Panc1 (cell line): ENCODE measurements around the gene RASD2. TPM values are rescaled to one million over a fixed set of nuclear protein-coding genes. Genes with fewer than 3 reads are reported as not detected.

Source experiments
- ATAC-seq: fragments of 200-7000 bp; cut with Tn5 transposase; 2 replicates; pipeline ENCODE4 v1.9.1; 2020; ENCODE audit warnings: mild to moderate bottlenecking, moderate library complexity
- BruUV-seq: library from RNA; stranded (reverse); fragments of 400-500 nt; replicated peaks from 2 replicates; lab custom pipeline; 2021; lab: Mats Ljungman, UMichigan
- CTCF ChIA-PET: fragments of 300-600 bp; sonication (Branson Sonifier 250); formaldehyde crosslinking; loops from one replicate; lab custom pipeline; 2022; ENCODE audit warnings: antibody characterized with exemption; lab: Charles Lee
- POLR2A ChIA-PET: fragments of 300-600 bp; sonication (Branson Sonifier 250); formaldehyde crosslinking; loops from one replicate; lab custom pipeline; 2022; ENCODE audit warnings: antibody characterized with exemption; lab: Charles Lee
- DNase-seq: peaks from one replicate; pipeline ENCODE4 v3.0.0-alpha.2; 2010; ENCODE audit warnings: low read depth, low spot score
- H3K27ac ChIP-seq: 2 replicates; pipeline ENCODE4 v1.5.1; 2011; ENCODE audit warnings: mild to moderate bottlenecking, low read length, inconsistent platforms
- H3K27me3 ChIP-seq: fragments of 200-500 bp; sonication (Bioruptor generic); 2 replicates; pipeline ENCODE4 v1.6.0; 2014; ENCODE audit warnings: low read length, inconsistent platforms; ENCODE audit not compliant: control insufficient read depth, insufficient read depth
- H3K36me3 ChIP-seq: fragments of 200-500 bp; sonication (Bioruptor generic); 2 replicates; pipeline ENCODE4 v1.5.1; 2014; ENCODE audit warnings: inconsistent platforms, mild to moderate bottlenecking, low read length, moderate library complexity; ENCODE audit not compliant: control insufficient read depth, insufficient read depth
- H3K4me1 ChIP-seq: 2 replicates; pipeline ENCODE4 v1.5.1; 2011; ENCODE audit warnings: inconsistent platforms, mild to moderate bottlenecking, low read length, moderate library complexity; ENCODE audit not compliant: control insufficient read depth, insufficient read depth
- H3K4me3 ChIP-seq, 2 experiments: 2 replicates each; pipeline ENCODE4 v1.5.1; 2011 to 2012; ENCODE audit warnings: low read depth in 2 of 2, low read length in 2 of 2, mild to moderate bottlenecking in 2 of 2, inconsistent platforms in 1 of 2, moderate library complexity in 1 of 2
- H3K9me3 ChIP-seq: fragments of 200-500 bp; sonication (Bioruptor generic); 2 replicates; pipeline ENCODE4 v1.5.1; 2014; ENCODE audit warnings: low read depth, mild to moderate bottlenecking, inconsistent platforms, low read length, moderate library complexity; ENCODE audit not compliant: control insufficient read depth, insufficient read depth
- POLR2AphosphoS5 ChIP-seq: IDR thresholded peaks from 2 replicates; pipeline ENCODE4 v1.6.1; 2012; ENCODE audit warnings: mild to moderate bottlenecking, low read depth, low read length, moderate library complexity
- SIN3A ChIP-seq: IDR thresholded peaks from 2 replicates; pipeline ENCODE4 v1.6.1; 2012; ENCODE audit warnings: low read depth, mild to moderate bottlenecking, low read length, moderate library complexity, borderline replicate concordance; ENCODE audit not compliant: insufficient read depth
- TCF7L2 ChIP-seq: IDR thresholded peaks from 2 replicates; pipeline ENCODE4 v1.6.1; 2011; ENCODE audit warnings: mild to moderate bottlenecking, low read depth, low read length, inconsistent platforms
- in situ Hi-C: cut with HindIII; loops from 2 replicates; pipeline ENCODE4 v1.10.0; 2016; ENCODE audit warnings: low sequenced_read_pairs, low pct_unique_long_range_greater_than_20kb
- intact Hi-C: fragments of 100-400 bp; cut with micrococcal nuclease; formaldehyde crosslinking; loops from one replicate; pipeline ENCODE4 v1.10.0; 2022; ENCODE audit not compliant: unreplicated experiment
- total RNA-seq: library from RNA; stranded (reverse); gene quantifications from one replicate; pipeline ENCODE4 v1.2.1, GENCODE V29; 2021; ENCODE audit not compliant: unreplicated experiment
- TF ChIP-seq, protein P1 (sequence below): fragments of 450-650 bp; IDR thresholded peaks from 2 replicates; pipeline ENCODE4 v1.5.1; 2017; ENCODE audit warnings: mild to moderate bottlenecking
- TF ChIP-seq, protein P2 (sequence below), 2 experiments: IDR thresholded peaks; 2 replicates each; pipeline ENCODE4 v1.6.1; 2011 to 2012; ENCODE audit warnings: low read depth in 2 of 2, control low read depth in 1 of 2, low read length in 1 of 2, mild to moderate bottlenecking in 1 of 2, moderate library complexity in 1 of 2; ENCODE audit not compliant: insufficient read depth in 1 of 2

Gene RASD2
- total RNA-seq, 1 experiment from 2014 or later, result 26.7 TPM

DNA sequence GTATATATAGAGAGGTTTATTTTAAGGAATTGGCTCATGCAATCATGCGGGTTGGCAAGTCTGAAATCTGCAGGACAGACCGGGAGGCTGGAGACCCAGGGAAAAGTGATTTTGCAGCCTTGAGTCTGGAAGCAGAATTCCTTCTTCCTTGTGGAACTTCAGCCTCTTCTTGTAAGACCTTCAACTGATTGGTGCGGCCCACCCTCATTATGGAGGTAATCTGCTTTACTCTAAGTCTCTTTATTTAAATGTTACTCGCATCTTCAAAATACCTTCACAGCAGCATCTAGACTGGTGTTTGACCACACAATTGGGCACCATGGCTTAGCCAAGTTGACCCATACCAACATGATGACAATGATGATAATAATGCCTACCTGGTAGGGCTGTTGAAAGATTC is 58.7 kb downstream of the RASD2 start:
- intact Hi-C loops (no loop called here), in situ Hi-C loops (no loop called here)
- H3K36me3 ChIP-seq, result no peaks in the 10 kb centered on the region
- no peaks in the 10 kb centered on the region for H3K27me3 ChIP-seq
- TF ChIP-seq SIN3A, result no peak
- TF ChIP-seq TCF7L2, result no peak
- no peak for TF ChIP-seq POLR2AphosphoS5
- TF ChIP-seq, protein P1, sequence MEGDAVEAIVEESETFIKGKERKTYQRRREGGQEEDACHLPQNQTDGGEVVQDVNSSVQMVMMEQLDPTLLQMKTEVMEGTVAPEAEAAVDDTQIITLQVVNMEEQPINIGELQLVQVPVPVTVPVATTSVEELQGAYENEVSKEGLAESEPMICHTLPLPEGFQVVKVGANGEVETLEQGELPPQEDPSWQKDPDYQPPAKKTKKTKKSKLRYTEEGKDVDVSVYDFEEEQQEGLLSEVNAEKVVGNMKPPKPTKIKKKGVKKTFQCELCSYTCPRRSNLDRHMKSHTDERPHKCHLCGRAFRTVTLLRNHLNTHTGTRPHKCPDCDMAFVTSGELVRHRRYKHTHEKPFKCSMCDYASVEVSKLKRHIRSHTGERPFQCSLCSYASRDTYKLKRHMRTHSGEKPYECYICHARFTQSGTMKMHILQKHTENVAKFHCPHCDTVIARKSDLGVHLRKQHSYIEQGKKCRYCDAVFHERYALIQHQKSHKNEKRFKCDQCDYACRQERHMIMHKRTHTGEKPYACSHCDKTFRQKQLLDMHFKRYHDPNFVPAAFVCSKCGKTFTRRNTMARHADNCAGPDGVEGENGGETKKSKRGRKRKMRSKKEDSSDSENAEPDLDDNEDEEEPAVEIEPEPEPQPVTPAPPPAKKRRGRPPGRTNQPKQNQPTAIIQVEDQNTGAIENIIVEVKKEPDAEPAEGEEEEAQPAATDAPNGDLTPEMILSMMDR, result no peak
- TF ChIP-seq, protein P2, sequence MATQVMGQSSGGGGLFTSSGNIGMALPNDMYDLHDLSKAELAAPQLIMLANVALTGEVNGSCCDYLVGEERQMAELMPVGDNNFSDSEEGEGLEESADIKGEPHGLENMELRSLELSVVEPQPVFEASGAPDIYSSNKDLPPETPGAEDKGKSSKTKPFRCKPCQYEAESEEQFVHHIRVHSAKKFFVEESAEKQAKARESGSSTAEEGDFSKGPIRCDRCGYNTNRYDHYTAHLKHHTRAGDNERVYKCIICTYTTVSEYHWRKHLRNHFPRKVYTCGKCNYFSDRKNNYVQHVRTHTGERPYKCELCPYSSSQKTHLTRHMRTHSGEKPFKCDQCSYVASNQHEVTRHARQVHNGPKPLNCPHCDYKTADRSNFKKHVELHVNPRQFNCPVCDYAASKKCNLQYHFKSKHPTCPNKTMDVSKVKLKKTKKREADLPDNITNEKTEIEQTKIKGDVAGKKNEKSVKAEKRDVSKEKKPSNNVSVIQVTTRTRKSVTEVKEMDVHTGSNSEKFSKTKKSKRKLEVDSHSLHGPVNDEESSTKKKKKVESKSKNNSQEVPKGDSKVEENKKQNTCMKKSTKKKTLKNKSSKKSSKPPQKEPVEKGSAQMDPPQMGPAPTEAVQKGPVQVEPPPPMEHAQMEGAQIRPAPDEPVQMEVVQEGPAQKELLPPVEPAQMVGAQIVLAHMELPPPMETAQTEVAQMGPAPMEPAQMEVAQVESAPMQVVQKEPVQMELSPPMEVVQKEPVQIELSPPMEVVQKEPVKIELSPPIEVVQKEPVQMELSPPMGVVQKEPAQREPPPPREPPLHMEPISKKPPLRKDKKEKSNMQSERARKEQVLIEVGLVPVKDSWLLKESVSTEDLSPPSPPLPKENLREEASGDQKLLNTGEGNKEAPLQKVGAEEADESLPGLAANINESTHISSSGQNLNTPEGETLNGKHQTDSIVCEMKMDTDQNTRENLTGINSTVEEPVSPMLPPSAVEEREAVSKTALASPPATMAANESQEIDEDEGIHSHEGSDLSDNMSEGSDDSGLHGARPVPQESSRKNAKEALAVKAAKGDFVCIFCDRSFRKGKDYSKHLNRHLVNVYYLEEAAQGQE (IDR thresholded peaks at IDR 0.05; ENCODE audit: insufficient read depth in 1 of 2, low read depth in 2 of 2, low read length in 1 of 2), result no peak
- H3K4me3 ChIP-seq, result no peak overlapping the region
- ChIA-PET CTCF (no interaction called here), POLR2A (no interaction called here)
- H3K4me1 ChIP-seq, result peaks cover 31% of the 10 kb centered on the region
- H3K27ac ChIP-seq, result peak overlapping the region; percentile 87
- no TSS peak for BruUV-seq
- ATAC-seq (no peak), DNase-seq (no peak)
- no peaks in the 10 kb centered on the region for H3K9me3 ChIP-seq

DNA sequence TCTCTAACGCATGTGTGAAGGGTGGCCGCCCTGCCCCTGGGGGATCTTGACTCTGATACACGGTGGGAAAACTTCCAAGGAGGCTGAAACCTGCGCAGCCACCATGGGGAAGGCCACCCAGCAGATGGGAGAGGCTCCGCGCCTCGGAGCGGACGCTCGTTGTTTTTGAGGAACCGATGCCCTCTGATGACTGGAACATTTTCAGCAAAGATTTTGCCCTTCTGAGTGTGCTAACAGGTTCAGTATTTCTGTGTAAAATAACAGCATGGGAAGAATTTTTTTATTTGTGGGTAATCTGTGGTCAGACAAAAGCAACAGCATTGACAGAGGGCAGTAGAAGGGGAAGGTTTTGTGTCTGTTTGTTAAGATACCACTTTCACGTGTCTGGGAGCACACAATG is 59.8 kb downstream of the RASD2 start:
- POLR2A ChIA-PET, result no interaction called here

More for the DNA sequence above, 59.8 kb downstream of the RASD2 start:
- Histone ChIP-seq H3K27ac (peak overlapping the region; percentile 87), H3K36me3 (no peaks in the 10 kb centered on the region), H3K4me1 (peaks cover 41% of the 10 kb centered on the region), H3K4me3 (no peak overlapping the region), H3K9me3 (no peaks in the 10 kb centered on the region), H3K27me3 (no peaks in the 10 kb centered on the region)
- no TSS peak for BruUV-seq
- in situ Hi-C loops (no loop called here), intact Hi-C loops (no loop called here)
- TF ChIP-seq, protein P2 (IDR thresholded peaks at IDR 0.05; ENCODE audit: insufficient read depth in 1 of 2, low read depth in 2 of 2, low read length in 1 of 2), result no peak
- TF ChIP-seq POLR2AphosphoS5 (no peak), SIN3A (no peak), TCF7L2 (no peak)
- TF ChIP-seq, protein P1, result no peak
- CTCF ChIA-PET, result no interaction called here
- ATAC-seq (no peak), DNase-seq (no peak)
